Muscle of leg (tissue), 11 donors: Measurements from ENCODE around the gene CAVIN2. TPM values are rescaled to one million over a fixed set of nuclear protein-coding genes. Genes with fewer than 3 reads are reported as not detected.

Experiments
- DNase-seq: peaks from one replicate; pipeline ENCODE4 v3.0.0; 2013
- H3K27ac ChIP-seq: one replicate; pipeline ENCODE4 v1.5.1; 2013; ENCODE audit warnings: mild to moderate bottlenecking, low read length, control low read depth
- H3K27me3 ChIP-seq: one replicate; pipeline ENCODE4 v1.6.1; 2013; ENCODE audit warnings: low read length; ENCODE audit not compliant: control insufficient read depth, insufficient read depth
- H3K36me3 ChIP-seq: one replicate; pipeline ENCODE4 v1.6.1; 2013; ENCODE audit warnings: low read length; ENCODE audit not compliant: control insufficient read depth, insufficient read depth
- H3K4me1 ChIP-seq: one replicate; pipeline ENCODE4 v1.6.1; 2013; ENCODE audit warnings: low read length; ENCODE audit not compliant: control insufficient read depth, insufficient read depth
- H3K4me3 ChIP-seq: one replicate; pipeline ENCODE4 v1.5.1; 2013; ENCODE audit warnings: low read length, control low read depth
- H3K9me3 ChIP-seq: replicated peaks from 2 replicates; pipeline ENCODE4 v1.6.1; 2013; ENCODE audit warnings: low read depth, low read length; ENCODE audit not compliant: control insufficient read depth
- WGBS: methylation state at CpG from one replicate; pipeline ENCODE4 v1.1.5; 2013; ENCODE audit warnings: missing lambda C conversion rate; ENCODE audit not compliant: insufficient coverage; 5-methylcytosine and 5-hydroxymethylcytosine counted together
- polyA plus RNA-seq, 8 donors: library from polyadenylated mRNA; unstranded; fragments of 120-200 nt; gene quantifications; one replicate each; pipeline versions ENCODE4 v1.2.1 to v1.2.3, GENCODE V29; 2013; ENCODE audit warnings: inconsistent platforms in 1 of 8, low replicate concordance in 1 of 8; ENCODE audit not compliant: insufficient read length in 8 of 8, insufficient read depth in 1 of 8
- total RNA-seq: library from RNA; stranded (reverse); fragments of 120-200 nt; gene quantifications from one replicate; pipeline ENCODE4 v1.2.4, GENCODE V29; 2013

The CAVIN2 gene
- total and polyA plus RNA-seq, 9 donors: 30.7 to 45.2 (median 35.3) TPM

DNA sequence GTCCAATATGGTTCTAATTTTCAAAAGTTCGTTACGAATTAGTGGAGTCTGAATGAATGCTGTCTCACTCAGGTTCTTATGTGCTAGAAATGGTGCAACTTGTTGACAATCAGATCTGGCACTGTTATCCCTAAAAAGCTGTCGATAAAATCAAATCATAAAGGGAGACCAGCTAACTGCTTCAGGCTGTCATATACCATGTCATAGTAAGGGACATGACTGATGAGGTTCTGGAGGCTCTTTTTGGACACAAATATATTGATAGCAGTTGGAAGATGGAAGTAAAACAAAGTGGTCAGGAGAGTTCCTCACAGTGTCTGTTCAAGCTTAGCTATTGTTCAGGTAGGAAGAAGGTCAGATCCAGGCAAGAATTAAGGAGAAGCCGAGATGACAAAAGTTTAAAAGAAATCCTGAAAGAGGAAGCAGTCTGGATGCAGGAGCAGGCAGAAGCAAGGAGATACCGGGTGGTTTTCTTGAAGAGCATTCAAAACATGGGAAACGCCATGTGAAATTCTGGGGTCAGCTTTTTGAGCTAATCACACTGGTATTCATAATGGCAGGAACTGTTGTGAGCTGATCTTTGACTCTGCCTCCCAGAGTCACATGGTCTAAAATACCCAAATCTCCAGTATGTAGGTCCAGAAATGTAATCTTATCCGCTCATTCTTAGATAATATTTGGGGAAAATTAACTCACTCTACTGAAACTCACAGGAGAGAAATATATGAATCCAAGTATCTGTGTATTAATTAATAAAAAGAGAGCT is 9.4 kb upstream of the CAVIN2 start:
- DNase-seq: no peak
- no peaks in the 10 kb centered on the region for H3K36me3 ChIP-seq
- H3K27ac ChIP-seq: no peak overlapping the region
- no peaks in the 10 kb centered on the region for H3K4me1 ChIP-seq
- no peak overlapping the region for H3K4me3 ChIP-seq
- no peaks in the 10 kb centered on the region for H3K9me3 ChIP-seq
- no peaks in the 10 kb centered on the region for H3K27me3 ChIP-seq
- WGBS: 71% methylated on average over 2 of the region's 7 CpGs

DNA sequence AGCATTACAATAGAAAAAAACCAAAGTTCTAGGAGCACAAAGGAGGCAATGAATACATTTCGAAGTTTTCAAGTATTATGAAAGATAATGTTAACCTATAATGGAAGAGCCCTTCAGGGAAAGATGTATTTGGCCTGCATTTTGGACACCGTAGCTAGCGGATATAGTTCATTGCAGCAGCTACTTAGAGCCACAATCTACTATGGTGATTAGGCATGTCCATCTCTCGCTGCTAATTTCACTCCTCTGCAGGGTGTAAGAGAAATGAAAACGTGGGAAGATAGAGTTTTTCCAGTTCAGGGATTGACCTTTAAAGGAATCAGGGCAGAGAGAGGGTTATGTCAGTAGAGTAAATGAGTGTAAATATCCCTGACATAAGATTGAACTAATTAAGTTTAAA is 8.5 kb upstream of the CAVIN2 start:
- 73% methylated on average over 5 of the region's 5 CpGs for whole genome bisulfite sequencing
- H3K36me3 ChIP-seq: no peaks in the 10 kb centered on the region
- no peak overlapping the region for H3K27ac ChIP-seq
- no peak for DNase-seq
- no peaks in the 10 kb centered on the region for H3K27me3 ChIP-seq
- H3K9me3 ChIP-seq: no peaks in the 10 kb centered on the region
- no peaks in the 10 kb centered on the region for H3K4me1 ChIP-seq
- no peak overlapping the region for H3K4me3 ChIP-seq

GRCh38 chr2:191854382-191855372 is 7.8 kb upstream of the CAVIN2 start:
- Histone ChIP-seq H3K27ac (no peak overlapping the region), H3K27me3 (no peaks in the 10 kb centered on the region), H3K4me1 (no peaks in the 10 kb centered on the region), H3K36me3 (no peaks in the 10 kb centered on the region), H3K9me3 (no peaks in the 10 kb centered on the region), H3K4me3 (no peak overlapping the region)
- WGBS: no CpG with 5 or more reads among the region's 6 CpGs
- no peak for DNase-seq

DNA sequence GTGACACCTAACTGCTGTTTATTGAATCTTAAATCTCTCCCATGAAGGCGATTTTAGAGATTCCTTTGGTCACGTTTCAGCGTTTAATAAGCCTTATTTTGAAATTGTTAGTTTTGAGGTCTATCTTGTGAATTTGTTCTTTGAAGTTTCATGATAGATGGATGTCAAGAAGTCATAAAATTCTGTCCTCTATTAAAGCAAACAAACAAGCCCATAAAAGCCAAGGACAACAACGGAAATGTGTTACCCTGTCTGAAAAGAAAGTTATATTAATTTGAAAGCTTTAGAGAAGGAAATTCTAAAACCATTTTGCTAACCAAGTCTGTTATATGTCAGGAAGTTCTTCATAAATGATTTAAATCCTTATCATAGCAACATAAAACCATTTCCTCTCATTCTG is 7.0 kb upstream of the CAVIN2 start:
- no CpG with 5 or more reads among the region's 4 CpGs for WGBS
- DNase-seq: no peak
- H3K4me3 ChIP-seq: no peak overlapping the region
- peak overlapping the region; percentile 1 for H3K27ac ChIP-seq
- no peaks in the 10 kb centered on the region for H3K4me1 ChIP-seq
- H3K9me3 ChIP-seq: no peaks in the 10 kb centered on the region
- H3K36me3 ChIP-seq: no peaks in the 10 kb centered on the region
- H3K27me3 ChIP-seq: no peaks in the 10 kb centered on the region

DNA sequence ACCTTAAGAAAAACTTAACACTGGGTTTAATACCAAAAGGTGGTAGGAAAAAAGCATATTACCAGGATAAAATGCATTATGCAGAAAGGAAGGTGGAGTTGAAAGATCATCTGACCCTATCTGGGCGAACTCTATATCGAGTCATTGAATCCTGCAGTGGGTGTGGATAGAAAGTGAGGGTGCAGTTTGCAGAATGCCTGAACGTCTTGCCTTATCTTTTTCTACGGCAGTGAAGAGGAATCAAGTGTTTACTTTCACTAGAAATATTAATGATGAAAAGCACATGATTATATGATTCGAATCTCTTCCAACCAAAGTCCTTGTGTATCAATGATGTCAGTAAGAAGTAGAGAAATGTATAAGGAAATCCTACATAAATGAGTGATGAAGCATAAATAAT is 4.3 kb upstream of the CAVIN2 start:
- no peak overlapping the region for H3K27ac ChIP-seq
- 93% methylated on average over 2 of the region's 5 CpGs for WGBS

GRCh38 chr2:191848771-191849767 is 2.2 kb upstream of the CAVIN2 start:
- Histone ChIP-seq H3K4me3 (no peak overlapping the region), H3K36me3 (no peaks in the 10 kb centered on the region), H3K27ac (no peak overlapping the region), H3K27me3 (no peaks in the 10 kb centered on the region), H3K4me1 (peaks cover 14% of the 10 kb centered on the region), H3K9me3 (no peaks in the 10 kb centered on the region)
- WGBS: 33% methylated on average over 1 of the region's 7 CpGs
- DNase-seq: no peak

More for the DNA sequence above, 4.3 kb upstream of the CAVIN2 start:
- no peak for DNase-seq
- peaks cover 14% of the 10 kb centered on the region for H3K4me1 ChIP-seq
- H3K27me3 ChIP-seq: no peaks in the 10 kb centered on the region
- no peaks in the 10 kb centered on the region for H3K36me3 ChIP-seq
- no peak overlapping the region for H3K4me3 ChIP-seq
- no peaks in the 10 kb centered on the region for H3K9me3 ChIP-seq

DNA sequence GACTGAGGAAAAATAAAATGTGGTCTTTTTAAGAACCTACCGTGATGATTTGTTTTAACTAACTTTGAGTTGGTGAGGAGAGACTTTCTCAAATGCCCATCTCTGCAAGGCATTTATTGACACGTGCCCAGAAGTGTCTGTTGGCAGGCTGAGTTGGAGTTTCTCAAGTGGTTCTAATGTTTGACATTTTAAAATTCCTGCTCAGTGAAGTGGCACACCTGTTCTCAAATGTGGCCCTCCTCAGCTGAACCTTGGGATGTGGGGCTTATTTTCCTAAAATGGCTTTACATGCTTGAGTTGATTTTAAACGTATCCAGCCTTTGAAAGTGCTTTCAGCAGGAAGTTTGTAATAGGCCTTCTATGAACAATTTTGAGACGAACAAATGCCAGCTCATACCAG is 876 bp upstream of the CAVIN2 start:
- Histone ChIP-seq H3K9me3 (no peaks in the 10 kb centered on the region), H3K27me3 (no peaks in the 10 kb centered on the region), H3K27ac (peak overlapping the region; percentile 91), H3K4me1 (peaks cover 14% of the 10 kb centered on the region), H3K36me3 (peaks cover 2% of the 10 kb centered on the region), H3K4me3 (no peak overlapping the region)
- WGBS: 54% methylated on average over 4 of the region's 4 CpGs
- DNase-seq: no peak

GRCh38 chr2:191845876-191846514 is 893 bp downstream of the CAVIN2 start:
- no peaks in the 10 kb centered on the region for H3K9me3 ChIP-seq
- peaks cover 14% of the 10 kb centered on the region for H3K4me1 ChIP-seq
- H3K36me3 ChIP-seq: peaks cover 2% of the 10 kb centered on the region
- WGBS: 68% methylated on average over 9 of the region's 11 CpGs
- no peak for DNase-seq
- H3K27ac ChIP-seq: peak overlapping the region; percentile 91
- H3K4me3 ChIP-seq: peak overlapping the region; percentile 55
- no peaks in the 10 kb centered on the region for H3K27me3 ChIP-seq

- peak overlapping the region; percentile 55 for H3K4me3 ChIP-seq
- H3K27me3 ChIP-seq: no peaks in the 10 kb centered on the region
- peak overlapping the region; percentile 91 for H3K27ac ChIP-seq
- DNase-seq: peak; percentile 71
- H3K9me3 ChIP-seq: no peaks in the 10 kb centered on the region
- H3K36me3 ChIP-seq: peaks cover 2% of the 10 kb centered on the region
- peaks cover 14% of the 10 kb centered on the region for H3K4me1 ChIP-seq
- WGBS: 60% methylated on average over 4 of the region's 9 CpGs
These were observed 1.6 kb downstream of the CAVIN2 start for GRCh38 chr2:191845248-191845715.
